K562 (cell line): ENCODE measurements around the gene TTC6. TPM values are rescaled to one million over a fixed set of nuclear protein-coding genes. Genes with fewer than 3 reads are reported as not detected.

ENCODE experiments used
- BCOR ChIP-seq: fragments of 450-650 bp; IDR thresholded peaks from 2 replicates; pipeline ENCODE4 v1.6.1; 2016
- BRF1 ChIP-seq: IDR thresholded peaks from 3 replicates; pipeline ENCODE4 v1.6.1; 2011; ENCODE audit warnings: borderline replicate concordance, mild to moderate bottlenecking; ENCODE audit not compliant: insufficient read length; ENCODE audit errors: extremely low read depth
- FOXK1 ChIP-seq: sonication (generic); formaldehyde crosslinking; IDR thresholded peaks from 2 replicates; pipeline ENCODE4 v1.8.0; 2022; ENCODE audit warnings: missing genetic modification reagents, mild to moderate bottlenecking, borderline replicate concordance
- HDAC1 ChIP-seq, 2 experiments: fragments of 450-650 bp; IDR thresholded peaks; 2 replicates each; pipeline ENCODE4 v1.6.1; 2016 to 2017; ENCODE audit warnings: inconsistent platforms in 1 of 2, mild to moderate bottlenecking in 1 of 2, moderate library complexity in 1 of 2
- MGA ChIP-seq: fragments of 450-650 bp; IDR thresholded peaks from 2 replicates; pipeline ENCODE4 v1.6.1; 2016; ENCODE audit warnings: mild to moderate bottlenecking, moderate library complexity
- NCOA1 ChIP-seq: fragments of 450-650 bp; IDR thresholded peaks from 2 replicates; pipeline ENCODE4 v1.6.1; 2016; ENCODE audit warnings: low read depth
- RCOR1 ChIP-seq, 2 experiments: IDR thresholded peaks; 2 replicates each; pipeline ENCODE4 v1.6.1; 2012; ENCODE audit warnings: low read depth in 2 of 2, low read length in 2 of 2, borderline replicate concordance in 1 of 2, improper control_type of control experiment in 1 of 2
- SP1 ChIP-seq: sonication (generic); formaldehyde crosslinking; IDR thresholded peaks from 2 replicates; pipeline ENCODE4 v1.8.1; 2022; ENCODE audit warnings: mild to moderate bottlenecking, missing genetic modification reagents
- TFAM ChIP-seq: fragments of 250-450 bp; sonication (Bioruptor Pico); conservative IDR thresholded peaks from 2 replicates; pipeline ENCODE4 v1.5.0; 2021; ENCODE audit warnings: mild to moderate bottlenecking, moderate library complexity
- ZEB2 ChIP-seq: fragments of 450-650 bp; IDR thresholded peaks from 2 replicates; pipeline ENCODE4 v1.6.1; 2016
- polyA plus RNA-seq, 8 experiments: library from polyadenylated mRNA; depleted of rRNA in 4 of 8; stranded (reverse) in 5 of 8; unstranded in 3 of 8; fragments of >200 nt; fragmentation: Nextera tagmentation in 2 of 8; fragmentation: Illumina TruSeq in 1 of 8; extraction: Ambion mirVana in 2 of 8; extraction: Trizol in 1 of 8; gene quantifications; 2 replicates each; pipeline versions ENCODE4 v1.2.1 to v1.2.3, GENCODE V29; 2011 to 2014; ENCODE audit warnings: inconsistent platforms in 1 of 8, missing spikeins in 1 of 8
- total RNA-seq, 7 experiments: library from RNA; depleted of rRNA in 6 of 7; stranded (reverse); fragments of >200 nt in 6 of 7; fragmentation: Illumina TruSeq in 2 of 7; extraction: Trizol in 2 of 7; gene quantifications; 2 replicates each; pipeline versions ENCODE4 v1.2.1 to v1.2.3, GENCODE V29; 2011 to 2021; ENCODE audit warnings: low replicate concordance in 1 of 7

The TTC6 gene
- total and polyA plus RNA-seq, 9 of the 15 experiments (the other 6 are each of a cell fraction or from before 2014, with no cell fraction given): 0.04 to 0.23 (median 0.08) TPM; not detected in 5

GRCh38 chr14:37595809-37596621, 586 bp downstream of the TTC6 start (continued):
- TF ChIP-seq ZEB2: peak; percentile 91
- no peak for TF ChIP-seq FOXK1 (CRISPR knock-in tag)
- TF ChIP-seq NCOA1: 0 out of 2 replicates have a peak, but pooled peaks have one; percentile 23
- TF ChIP-seq HDAC1 (IDR thresholded peaks at IDR 0.05): 0 out of 4 replicates have a peak, but pooled peaks of 1 of the 2 experiments have one; percentile 22
- 0 out of 2 replicates have a peak, but pooled peaks have one; percentile 39 for TF ChIP-seq BCOR
- TF ChIP-seq BRF1: no peak
- peak in 1 of 2 experiments; percentile 44; a peak in 1 of 4 replicates for TF ChIP-seq RCOR1 (IDR thresholded peaks at IDR 0.05; ENCODE audit: borderline replicate concordance in 1 of 2, low read depth in 2 of 2, low read length in 2 of 2)
- TF ChIP-seq SP1 (CRISPR knock-in tag): 0 out of 2 replicates have a peak, but pooled peaks have one; percentile 28
- no peak for TF ChIP-seq TFAM (CRISPR knock-in tag)
- TF ChIP-seq MGA: peak; percentile 70
